Tibial artery (tissue), 4 donors: ENCODE data around the gene RIMBP2.

Experiments
- DNase-seq, 2 donors: peaks; one replicate each; pipeline ENCODE4 v3.0.0-alpha.2; 2019
- H3K27ac ChIP-seq, 2 donors: fragments of 200-600 bp; sonication (generic) in 1 of 2; 1 replicate in 1 of 2; 2 replicates in 1 of 2; pipeline ENCODE4 v1.5.1; 2018 to 2019; ENCODE audit warnings: mild to moderate bottlenecking in 1 of 2
- H3K27me3 ChIP-seq, 2 donors: fragments of 200-600 bp; sonication (generic) in 1 of 2; one replicate each; pipeline versions ENCODE4 v1.5.1 to v1.6.0; 2016 to 2019
- H3K36me3 ChIP-seq, 3 donors: fragments of 200-600 bp; sonication (generic) in 2 of 3; one replicate each; pipeline ENCODE4 v1.5.1; 2016 to 2019; ENCODE audit warnings: mild to moderate bottlenecking in 2 of 3
- H3K4me1 ChIP-seq, 4 donors: fragments of 200-600 bp; sonication (generic) in 2 of 4; 1 replicate in 3 of 4; 2 replicates in 1 of 4; pipeline ENCODE4 v1.5.1; 2016 to 2019
- H3K4me3 ChIP-seq, 2 donors: fragments of 200-600 bp; sonication (generic) in 1 of 2; 1 replicate in 1 of 2; 2 replicates in 1 of 2; pipeline ENCODE4 v1.5.1; 2018 to 2019; ENCODE audit warnings: mild to moderate bottlenecking in 2 of 2
- H3K9me3 ChIP-seq, 3 donors: fragments of 200-600 bp; sonication (generic) in 1 of 3; one replicate each; pipeline ENCODE4 v1.5.1; 2016 to 2019
- intact Hi-C: fragments of 100-400 bp; cut with DNase I; formaldehyde crosslinking; loops from one replicate; pipeline ENCODE4 v1.15.0; 2023; ENCODE audit warnings: low total_unique reads
- TF ChIP-seq, protein P1 (sequence below), 2 experiments: fragments of 200-600 bp in 1 of 2; fragments of 450-650 bp in 1 of 2; IDR thresholded peaks; one replicate each; pipeline ENCODE4 v1.5.1; 2017 to 2019; ENCODE audit warnings: antibody characterized with exemption in 2 of 2, mild to moderate bottlenecking in 1 of 2, moderate library complexity in 1 of 2

The RIMBP2 gene

DNA sequence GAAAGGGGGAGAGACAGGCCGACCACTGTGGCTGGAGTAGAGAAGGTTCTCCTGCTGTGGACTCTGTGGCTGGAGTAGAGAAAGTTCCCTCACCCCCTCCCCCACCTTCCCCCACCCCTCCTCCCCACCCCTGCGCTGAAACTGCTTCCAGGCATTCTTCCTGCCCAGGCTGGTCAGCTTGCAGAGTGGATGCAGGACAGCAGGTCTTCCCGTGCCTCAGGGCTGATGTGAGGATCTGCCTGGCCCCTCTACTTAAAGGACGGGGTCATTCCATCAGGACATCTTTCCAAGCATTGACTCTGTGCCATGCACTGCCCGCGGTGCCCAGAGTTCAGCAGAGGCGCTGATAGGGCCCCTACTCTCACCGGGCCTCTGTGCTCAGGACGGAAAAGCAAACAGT is 13.2 kb upstream of the RIMBP2 start:
- no peaks in the 10 kb centered on the region for H3K4me1 ChIP-seq
- H3K36me3 ChIP-seq = no peaks in the 10 kb centered on the region
- H3K27ac ChIP-seq = no peak overlapping the region
- no peak for DNase-seq
- no peak overlapping the region for H3K4me3 ChIP-seq
- intact Hi-C loops = no loop called here
- TF ChIP-seq, protein P1, sequence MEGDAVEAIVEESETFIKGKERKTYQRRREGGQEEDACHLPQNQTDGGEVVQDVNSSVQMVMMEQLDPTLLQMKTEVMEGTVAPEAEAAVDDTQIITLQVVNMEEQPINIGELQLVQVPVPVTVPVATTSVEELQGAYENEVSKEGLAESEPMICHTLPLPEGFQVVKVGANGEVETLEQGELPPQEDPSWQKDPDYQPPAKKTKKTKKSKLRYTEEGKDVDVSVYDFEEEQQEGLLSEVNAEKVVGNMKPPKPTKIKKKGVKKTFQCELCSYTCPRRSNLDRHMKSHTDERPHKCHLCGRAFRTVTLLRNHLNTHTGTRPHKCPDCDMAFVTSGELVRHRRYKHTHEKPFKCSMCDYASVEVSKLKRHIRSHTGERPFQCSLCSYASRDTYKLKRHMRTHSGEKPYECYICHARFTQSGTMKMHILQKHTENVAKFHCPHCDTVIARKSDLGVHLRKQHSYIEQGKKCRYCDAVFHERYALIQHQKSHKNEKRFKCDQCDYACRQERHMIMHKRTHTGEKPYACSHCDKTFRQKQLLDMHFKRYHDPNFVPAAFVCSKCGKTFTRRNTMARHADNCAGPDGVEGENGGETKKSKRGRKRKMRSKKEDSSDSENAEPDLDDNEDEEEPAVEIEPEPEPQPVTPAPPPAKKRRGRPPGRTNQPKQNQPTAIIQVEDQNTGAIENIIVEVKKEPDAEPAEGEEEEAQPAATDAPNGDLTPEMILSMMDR (IDR thresholded peaks at IDR 0.05) = no peak
- peaks cover 0 to 7% (median 0%) of the 10 kb centered on the region in 3 donors for H3K9me3 ChIP-seq
- H3K27me3 ChIP-seq = peaks cover 0 to 12% of the 10 kb centered on the region in 2 donors

DNA sequence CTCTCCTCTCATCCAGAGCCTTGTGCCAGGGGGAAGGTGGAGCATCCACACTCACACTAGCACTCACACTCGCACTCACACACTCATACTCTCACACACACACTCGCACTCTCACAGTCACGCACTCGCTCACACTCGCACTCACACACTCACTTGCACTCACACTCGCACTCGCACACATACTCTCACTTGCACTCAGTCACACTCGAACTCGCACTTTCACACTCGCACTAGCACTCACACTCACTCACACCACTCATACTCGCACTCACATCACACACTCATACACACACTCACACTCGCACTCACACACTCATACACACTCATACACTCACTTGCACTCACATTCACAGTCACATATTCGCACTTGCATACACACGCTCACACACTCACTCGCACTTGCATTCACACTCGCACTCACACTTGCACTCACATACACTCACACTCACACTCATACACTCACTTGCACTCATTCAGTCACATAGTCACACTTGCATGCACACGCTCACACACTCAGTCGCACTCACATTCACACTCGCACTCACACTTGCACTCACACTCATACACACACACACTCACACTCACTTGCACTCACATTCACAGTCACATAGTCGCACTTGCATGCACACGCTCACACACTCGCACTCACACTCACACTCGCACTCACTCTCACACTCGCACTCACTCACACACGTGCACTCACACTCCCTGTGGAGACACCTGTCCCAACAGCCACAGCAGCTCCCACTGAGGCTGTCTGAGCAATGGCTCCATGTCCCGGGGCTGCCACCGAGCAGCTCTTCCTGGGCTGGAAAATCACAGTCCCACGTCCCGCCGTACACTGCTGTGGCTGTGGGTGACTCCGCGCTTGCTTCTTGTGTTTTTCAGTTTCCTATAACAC is 12.3 kb upstream of the RIMBP2 start:
- Histone ChIP-seq H3K9me3 (peaks cover 0 to 7% (median 0%) of the 10 kb centered on the region in 3 donors), H3K36me3 (no peaks in the 10 kb centered on the region), H3K27ac (no peak overlapping the region), H3K27me3 (peaks cover 0 to 12% of the 10 kb centered on the region in 2 donors), H3K4me3 (no peak overlapping the region), H3K4me1 (no peaks in the 10 kb centered on the region)
- TF ChIP-seq, protein P1 (IDR thresholded peaks at IDR 0.05) = no peak
- intact Hi-C loops = no loop called here
- DNase-seq = no peak

DNA sequence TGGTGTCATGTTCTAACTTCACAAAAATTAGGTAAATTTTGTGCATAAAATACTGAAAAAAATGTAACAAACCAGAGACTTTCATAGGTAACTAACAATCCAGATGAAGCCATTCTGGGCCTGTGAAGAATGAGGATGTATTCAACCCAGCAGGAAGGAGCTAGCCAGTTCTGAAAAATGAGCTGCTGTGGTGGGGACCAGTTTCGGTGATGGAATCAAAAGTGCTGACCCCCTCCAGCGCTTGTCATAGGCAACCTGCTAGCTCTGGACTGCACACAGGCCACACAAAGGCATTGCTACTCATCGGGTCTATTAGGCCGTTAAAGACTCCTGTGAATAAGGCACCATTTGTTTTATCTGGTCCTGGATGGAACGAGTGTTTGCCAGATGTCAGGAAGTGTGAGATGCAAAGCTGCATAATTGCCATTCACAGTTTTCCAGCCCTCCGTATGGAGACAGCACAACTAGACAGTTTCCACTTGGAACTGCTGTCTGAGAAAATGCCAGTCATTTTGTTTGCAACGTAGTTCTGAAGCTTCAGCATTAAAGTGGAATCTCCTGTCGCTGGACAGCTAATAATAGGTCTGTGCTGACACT is 3.3 kb upstream of the RIMBP2 start:
- Histone ChIP-seq H3K4me1 (peaks cover 0 to 17% (median 15%) of the 10 kb centered on the region in 4 donors), H3K27me3 (peaks cover 0 to 35% of the 10 kb centered on the region in 2 donors), H3K4me3 (no peak overlapping the region), H3K36me3 (no peaks in the 10 kb centered on the region), H3K9me3 (peaks cover 0 to 7% (median 6%) of the 10 kb centered on the region in 3 donors), H3K27ac (no peak overlapping the region)
- TF ChIP-seq, protein P1 (IDR thresholded peaks at IDR 0.05) = no peak
- no peak for DNase-seq
- intact Hi-C loops = no loop called here

DNA sequence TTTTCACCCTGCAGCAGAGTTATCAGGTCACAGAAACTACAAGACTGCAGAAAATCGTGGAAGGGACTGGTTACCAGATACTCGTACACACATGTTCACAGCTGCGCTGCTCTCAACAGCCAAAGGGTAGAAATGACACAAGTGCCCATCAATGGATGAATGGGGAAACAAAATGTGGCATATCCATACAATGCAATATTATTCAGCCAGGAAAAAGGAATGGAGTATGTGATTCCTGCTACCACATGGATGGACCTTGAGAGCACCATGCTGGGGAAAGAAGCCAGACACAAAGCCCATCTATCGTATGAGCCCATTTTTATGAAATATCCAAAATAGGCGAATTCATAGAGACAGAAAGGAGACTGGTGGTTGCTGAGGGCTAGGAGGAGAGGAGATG is 1.7 kb upstream of the RIMBP2 start:
- Histone ChIP-seq H3K36me3 (no peaks in the 10 kb centered on the region), H3K27me3 (peaks cover 0 to 47% of the 10 kb centered on the region in 2 donors), H3K4me1 (peaks cover 0 to 27% (median 22%) of the 10 kb centered on the region in 4 donors), H3K4me3 (no peak overlapping the region), H3K27ac (no peak overlapping the region), H3K9me3 (peaks cover 0 to 7% (median 6%) of the 10 kb centered on the region in 3 donors)
- TF ChIP-seq, protein P1 (IDR thresholded peaks at IDR 0.05) = no peak
- DNase-seq = no peak
- intact Hi-C loops = no loop called here

GRCh38 chr12:130716969-130717366 is 869 bp upstream of the RIMBP2 start:
- Histone ChIP-seq H3K36me3 (no peaks in the 10 kb centered on the region), H3K27me3 (peaks cover 0 to 47% of the 10 kb centered on the region in 2 donors), H3K9me3 (peaks cover 0 to 7% (median 6%) of the 10 kb centered on the region in 3 donors), H3K4me1 (peaks cover 0 to 27% (median 22%) of the 10 kb centered on the region in 4 donors), H3K27ac (no peak overlapping the region), H3K4me3 (no peak overlapping the region)
- TF ChIP-seq, protein P1 (IDR thresholded peaks at IDR 0.05) = no peak
- DNase-seq = no peak
- intact Hi-C loops = no loop called here
